GM23338 (cell line): ENCODE data around the gene RMND1.

Experiments used
- CREB1 ChIP-seq: fragments of 250-450 bp; sonication (Bioruptor Pico); IDR thresholded peaks from 2 replicates; pipeline ENCODE4 v1.5.0; 2020; ENCODE audit warnings: low read depth, mild to moderate bottlenecking, moderate library complexity
- CTCF ChIP-seq, 2 experiments: fragments of 200-600 bp in 1 of 2; sonication (generic) in 1 of 2; conservative IDR thresholded peaks; 2 replicates each; pipeline versions ENCODE4 v1.5.1 to v1.6.1; 2016 to 2017; ENCODE audit warnings: antibody characterized with exemption in 2 of 2, low read depth in 2 of 2, mild to moderate bottlenecking in 2 of 2, moderate library complexity in 1 of 2
- ETS1 ChIP-seq: IDR thresholded peaks from 2 replicates; pipeline ENCODE4 v1.6.1; 2016; ENCODE audit warnings: antibody characterized with exemption
- EZH2 ChIP-seq: fragments of 200-600 bp; sonication (generic); IDR thresholded peaks from one replicate; pipeline ENCODE4 v1.8.0; 2017; ENCODE audit warnings: antibody characterized with exemption, mild to moderate bottlenecking, low read depth; ENCODE audit not compliant: unreplicated experiment
- EZH2phosphoT487 ChIP-seq: fragments of 200-600 bp; sonication (generic); IDR thresholded peaks from one replicate; pipeline ENCODE4 v1.8.1; 2018; ENCODE audit warnings: antibody characterized with exemption; ENCODE audit not compliant: unreplicated experiment
- POLR2AphosphoS5 ChIP-seq: IDR thresholded peaks from 2 replicates; pipeline ENCODE4 v1.6.1; 2016; ENCODE audit warnings: antibody characterized with exemption, low read depth
- REST ChIP-seq: IDR thresholded peaks from one replicate; pipeline ENCODE4 v1.6.1; 2018; ENCODE audit warnings: antibody characterized with exemption; ENCODE audit not compliant: unreplicated experiment
- ZNF462 ChIP-seq: fragments of 250-450 bp; sonication (Bioruptor Pico); IDR thresholded peaks from 2 replicates; pipeline ENCODE4 v1.5.0; 2020; ENCODE audit warnings: mild to moderate bottlenecking, moderate library complexity

- no peak for TF ChIP-seq CTCF (conservative IDR thresholded peaks at IDR 0.05; ENCODE audit: low read depth in 2 of 2)
- TF ChIP-seq EZH2 = no peak
- TF ChIP-seq ETS1 = no peak
- no peak for TF ChIP-seq CREB1 (CRISPR knock-in tag)
- TF ChIP-seq REST = no peak
- TF ChIP-seq POLR2AphosphoS5 = no peak
- no peak for TF ChIP-seq EZH2phosphoT487
- no peak for TF ChIP-seq ZNF462 (CRISPR knock-in tag)
Measured at GRCh38 chr6:151499551-151499950, 47.6 kb upstream of the RMND1 start.
